Activated CD8-positive, alpha-beta memory T cell treated with anti-CD3 and anti-CD28 coated beads for 4 hours (primary cell): ENCODE results near the gene BDH2.

Experiments used
- DNase-seq, 2 donors: peaks; one replicate each; pipeline ENCODE4 v3.0.0-alpha.2; 2020; ENCODE audit warnings: low read depth in 2 of 2

The BDH2 gene

GRCh38 chr4:103085555-103086196 lies 14.0 kb downstream of the BDH2 start:
- no peak for DNase-seq

GRCh38 chr4:103079621-103080020 lies 20.0 kb downstream of the BDH2 start:
- no peak for DNase-seq

DNA sequence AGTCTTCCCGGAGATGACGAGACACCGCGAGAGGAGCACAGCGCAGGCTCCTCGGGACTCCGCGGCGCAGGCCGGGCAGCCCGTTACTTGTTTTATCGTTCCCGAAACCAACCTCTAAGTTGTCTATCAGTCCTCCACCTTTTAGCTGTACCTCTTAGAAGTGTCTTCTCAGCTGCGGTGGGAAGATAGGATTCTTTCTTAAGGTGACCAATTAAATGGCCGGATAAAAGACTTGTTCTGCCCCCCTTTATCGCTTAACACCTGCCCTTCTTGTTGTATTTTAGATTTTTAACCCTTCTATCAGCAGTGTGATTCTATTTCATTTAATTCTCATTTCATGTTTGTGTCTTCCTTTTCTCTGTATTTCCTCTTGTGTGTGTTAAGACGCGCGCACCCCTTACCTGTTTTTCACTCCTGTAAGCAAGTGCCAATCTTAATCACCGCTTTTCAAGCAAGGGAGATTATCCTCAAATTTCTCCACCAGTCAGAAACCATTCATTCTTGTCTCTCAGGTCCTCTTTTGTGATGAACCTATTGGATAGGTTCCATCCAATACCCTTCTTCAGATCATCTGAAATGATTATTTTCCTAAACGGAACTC lies 22.8 kb downstream of the BDH2 start, which contains the start of gene SLC9B2:
SLC9B2 (minus strand) TSS at position 15 of the 601 bp plus-strand sequence. CDS start 9,211 bp downstream, outside the sequence.
- no peak for DNase-seq

- DNase-seq = peak; percentile 32 to 61
Measured at GRCh38 chr4:103075894-103076746, 23.5 kb downstream of the BDH2 start.

- no peak for DNase-seq
Measured at GRCh38 chr4:103075435-103075893, 24.2 kb downstream of the BDH2 start.

- no peak for DNase-seq
Measured at GRCh38 chr4:103074744-103075434, 24.7 kb downstream of the BDH2 start.

GRCh38 chr4:103073792-103074438 lies 25.7 kb downstream of the BDH2 start:
- no peak for DNase-seq

GRCh38 chr4:103067841-103068547 lies 31.6 kb downstream of the BDH2 start:
- no peak for DNase-seq

DNA sequence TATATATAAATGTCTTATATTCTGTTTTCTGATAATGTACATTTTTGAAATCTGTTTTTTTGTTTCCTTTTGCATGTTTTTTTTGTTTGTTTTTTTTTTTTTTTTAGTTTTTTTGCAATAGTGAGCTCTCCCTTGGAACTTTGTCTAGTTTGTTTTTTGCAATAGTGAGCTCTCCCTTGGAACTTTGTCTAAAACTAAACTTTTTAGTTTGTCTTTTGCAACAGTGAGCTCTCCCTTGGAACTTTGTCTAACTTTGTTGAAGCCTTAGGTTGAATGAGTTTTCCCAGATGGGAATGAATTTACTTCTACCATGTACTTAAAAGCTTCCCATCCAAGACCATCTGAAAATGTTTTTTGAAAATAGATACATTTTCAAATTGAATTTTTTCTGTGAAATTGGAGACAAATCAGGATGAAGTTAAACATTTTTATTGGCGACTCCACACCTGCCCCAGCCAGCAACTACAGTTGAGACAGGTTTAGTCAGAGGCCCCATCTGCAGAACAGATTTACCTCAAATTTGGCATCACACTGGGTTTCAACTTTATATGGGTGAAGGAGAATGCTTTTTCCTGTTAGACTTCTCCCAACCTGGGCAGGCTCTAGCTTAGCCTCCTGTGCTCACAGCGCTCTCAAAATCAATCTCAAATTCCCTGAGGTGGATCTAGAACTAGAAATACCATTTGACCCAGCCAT lies 39.0 kb downstream of the BDH2 start:
- no peak for DNase-seq

DNA sequence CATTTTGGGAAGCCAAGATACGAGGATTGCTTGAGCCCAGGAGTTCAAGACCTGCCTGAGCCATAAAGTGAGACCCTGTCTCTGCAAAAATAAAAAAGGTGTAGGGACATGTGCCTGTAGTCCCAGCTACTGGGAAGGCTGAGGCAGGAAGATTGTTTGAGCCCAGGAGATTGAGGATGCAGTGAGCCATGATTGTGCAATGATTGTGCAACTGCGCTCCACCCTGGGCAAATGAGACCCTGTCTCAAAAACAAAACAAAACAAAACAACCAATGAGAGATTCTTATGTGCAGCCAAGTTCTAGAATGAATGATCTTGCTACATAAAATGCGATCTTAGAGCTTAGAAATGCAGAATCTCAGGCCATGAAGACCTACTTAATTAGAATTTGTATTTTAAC lies 45.6 kb downstream of the BDH2 start:
- DNase-seq = no peak

GRCh38 chr4:103052779-103053178 lies 46.9 kb downstream of the BDH2 start:
- DNase-seq = no peak

- no peak for DNase-seq
Measured at GRCh38 chr4:103052145-103052544, 47.5 kb downstream of the BDH2 start.

- DNase-seq = no peak
Measured at GRCh38 chr4:103050736-103051436, 48.7 kb downstream of the BDH2 start.

DNA sequence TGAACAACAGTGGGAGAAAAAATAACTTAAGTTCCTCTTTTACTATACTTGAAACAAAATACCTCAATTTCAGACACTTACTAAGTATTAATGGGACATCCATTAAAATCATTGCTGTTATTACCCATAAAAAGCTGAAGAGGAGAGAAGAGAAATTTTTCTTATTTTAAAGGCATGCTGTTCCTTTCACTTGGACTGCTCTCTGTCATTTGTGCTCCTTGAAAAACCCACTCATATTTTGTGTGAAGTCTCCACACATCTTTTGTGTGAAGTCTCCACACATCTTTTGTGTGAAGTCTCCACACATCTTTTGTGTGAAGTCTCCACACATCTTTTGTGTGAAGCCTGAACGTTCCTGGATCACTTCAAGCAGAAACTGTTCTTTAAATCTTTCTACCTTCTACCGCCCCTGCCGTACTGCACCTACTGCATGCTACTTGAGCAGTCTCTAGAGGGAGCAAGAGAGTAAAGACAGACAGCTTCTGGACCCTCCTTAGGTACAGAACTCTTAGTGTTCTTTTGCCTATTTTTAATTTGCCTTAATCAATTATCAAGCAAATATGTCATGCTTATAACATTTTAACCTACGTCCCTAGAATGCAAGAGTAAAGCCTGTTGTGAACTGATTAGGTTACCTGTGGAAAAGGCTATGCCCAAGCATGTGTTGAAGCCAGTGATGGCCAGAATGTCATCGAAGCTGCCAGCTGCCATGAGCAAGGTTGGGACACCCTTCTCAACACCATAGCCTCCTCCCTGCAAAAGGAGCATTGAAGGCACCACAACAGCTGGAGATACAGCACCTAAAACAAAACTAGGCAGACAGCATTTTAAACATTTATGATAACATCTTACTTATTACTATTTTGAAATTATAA lies 53.0 kb downstream of the BDH2 start:
- DNase-seq = peak in 1 of 2 donors; percentile 8

DNA sequence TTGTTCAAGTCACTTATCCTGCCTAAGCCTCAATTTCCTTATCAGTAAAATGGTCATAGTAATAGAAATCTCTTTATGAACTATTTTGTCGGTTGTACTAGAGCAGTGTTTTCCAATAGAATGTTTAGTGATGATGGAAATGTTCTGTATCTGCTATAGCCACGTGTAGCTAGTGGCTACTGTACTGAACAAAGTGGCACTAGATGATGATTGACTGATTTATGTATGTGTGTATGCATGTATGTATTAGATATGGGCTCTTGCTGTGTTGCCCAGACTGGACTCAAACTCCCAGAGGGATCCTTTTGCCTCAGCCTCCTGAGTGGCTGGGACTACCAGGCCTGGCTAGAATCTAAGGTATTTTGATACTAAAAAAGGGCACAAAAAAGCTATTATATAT lies 55.5 kb downstream of the BDH2 start:
- DNase-seq = no peak

- no peak for DNase-seq
Measured at GRCh38 chr4:103036169-103036568, 63.5 kb downstream of the BDH2 start.

DNA sequence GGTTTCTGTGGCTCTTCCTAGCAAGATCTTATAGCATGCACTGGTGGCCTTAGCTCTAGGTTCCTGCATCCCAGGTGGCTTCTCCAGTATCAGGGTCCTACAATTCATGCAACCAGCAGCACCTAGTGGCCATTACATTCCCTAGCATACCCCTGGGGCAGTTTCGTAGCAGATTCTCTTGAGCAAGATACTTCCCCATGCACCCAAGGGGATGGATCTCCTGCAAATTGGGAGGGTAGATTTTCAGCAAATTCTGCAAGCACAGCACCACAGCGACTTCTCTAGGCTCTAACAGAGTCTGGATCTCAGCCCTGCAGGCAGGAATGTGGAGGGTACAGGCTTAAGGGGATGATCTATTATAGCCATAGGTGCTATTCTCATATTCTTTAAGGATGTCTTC lies 67.1 kb downstream of the BDH2 start:
- no peak for DNase-seq

- no peak for DNase-seq
Measured at GRCh38 chr4:103030791-103031190, 68.8 kb downstream of the BDH2 start.

DNA sequence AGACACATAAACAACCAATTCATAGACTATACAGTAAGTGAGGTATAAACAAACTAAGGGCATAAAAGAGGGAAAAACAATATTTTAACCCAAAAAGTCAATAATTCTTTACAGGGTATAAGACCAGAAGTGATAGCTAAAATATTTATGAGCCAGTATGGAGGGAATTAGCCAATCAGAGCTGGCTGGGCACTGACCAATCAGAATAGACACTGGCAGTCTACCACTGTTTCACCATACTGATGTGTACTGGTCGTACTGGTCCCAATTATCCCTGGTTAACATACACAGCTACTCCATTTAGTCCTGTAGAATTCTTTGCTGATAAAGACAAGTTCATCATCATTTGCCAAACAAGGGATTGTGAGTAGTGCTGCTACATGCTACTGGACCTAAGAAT lies 70.3 kb downstream of the BDH2 start:
- no peak for DNase-seq
